AG04449 (cell line): Measurements from ENCODE around the gene GNG7.
"Not testable (repeated sequence)": the region's sequence is repeated elsewhere in the genome, so short reads cannot be mapped to it uniquely, and the experiment has no call there.

Experiments
- CTCF ChIA-PET: fragments of 350-600 bp; formaldehyde crosslinking; extraction: SDS; loops from one replicate; lab custom pipeline; 2021; ENCODE audit warnings: antibody characterized with exemption; lab: Yijun Ruan, JAX
- POLR2A ChIA-PET: fragments of 400-600, 350-600 bp; formaldehyde crosslinking; extraction: SDS; loops from one replicate; lab custom pipeline; 2020; ENCODE audit warnings: antibody characterized with exemption, inconsistent platforms; lab: Yijun Ruan, JAX
- DNase-seq: peaks from one replicate; pipeline ENCODE4 v3.0.0-alpha.2; 2010; ENCODE audit warnings: low read depth, low spot score
- H3K4me3 ChIP-seq: 2 replicates; pipeline ENCODE4 v1.5.1; 2011; ENCODE audit warnings: low read depth, mild to moderate bottlenecking, control low read depth, low read length
- CTCF ChIP-seq: IDR thresholded peaks from one replicate; pipeline ENCODE4 v1.5.1; 2011; ENCODE audit warnings: mild to moderate bottlenecking, moderate library complexity, low read length, control low read depth, inconsistent platforms; ENCODE audit not compliant: insufficient read depth; ENCODE audit errors: missing control alignments

GNG7 gene

GRCh38 chr19:2538096-2538757 is 164.3 kb downstream of the GNG7 start:
- H3K4me3 ChIP-seq = no peak overlapping the region
- ChIA-PET CTCF (interaction anchor here (0.9 to 1.0 kb wide), 3 partner anchors 8 to 15 kb away, joined by 3 read pairs; no protein-coding TSS in a partner anchor), POLR2A (interaction anchor here (1.1 to 1.2 kb wide), 2 partner anchors 40 to 62 kb away, joined by 3 read pairs; partner anchors contain the start of gene GADD45B)
- no peak for DNase-seq
- TF ChIP-seq CTCF = no peak

GRCh38 chr19:2537584-2537983 is 164.9 kb downstream of the GNG7 start:
- not testable (repeated sequence) for DNase-seq, H3K4me3 ChIP-seq
- ChIA-PET CTCF (interaction anchor here (1.0 kb wide), 1 partner anchor 9 kb away, joined by 3 read pairs; no protein-coding TSS in a partner anchor), POLR2A (interaction anchor here (1.1 kb wide), 1 partner anchor 62 kb away, joined by 3 read pairs; the partner anchor contains the start of gene GADD45B)

- ChIA-PET CTCF (no interaction called here), POLR2A (no interaction called here)
- H3K4me3 ChIP-seq = no peak overlapping the region
- DNase-seq = no peak
- no peak for TF ChIP-seq CTCF
These were observed 166.0 kb downstream of the GNG7 start for GRCh38 chr19:2536461-2536860.

GRCh38 chr19:2534423-2535013 is 168.0 kb downstream of the GNG7 start:
- no peak overlapping the region for H3K4me3 ChIP-seq
- ChIA-PET POLR2A (interaction anchor here (2.7 kb wide), 1 partner anchor 58 kb away, joined by 12 read pairs; the partner anchor contains the start of gene GADD45B), CTCF (interaction anchor here (0.9 to 2.1 kb wide), 3 partner anchors 9 to 77 kb away, joined by 3 to 9 read pairs (median 5); no protein-coding TSS in a partner anchor)
- no peak for TF ChIP-seq CTCF
- DNase-seq = no peak

- no peak overlapping the region for H3K4me3 ChIP-seq
- POLR2A ChIA-PET = interaction anchor here (1.1 to 2.7 kb wide), 3 partner anchors 30 to 58 kb away, joined by 3 to 12 read pairs (median 3); partner anchors contain the start of gene GADD45B
- no peak for DNase-seq
These were observed 168.6 kb downstream of the GNG7 start for GRCh38 chr19:2533686-2534422.

More at GRCh38 chr19:2533686-2534422, 168.6 kb downstream of the GNG7 start:
- CTCF ChIA-PET = interaction anchor here (0.9 to 2.1 kb wide), 3 partner anchors 10 to 77 kb away, joined by 3 to 9 read pairs (median 5); no protein-coding TSS in a partner anchor
- no peak for TF ChIP-seq CTCF
